Ascending aorta (tissue), 2 donors: ENCODE measurements around the gene LCAT. TPM values are rescaled to one million over a fixed set of nuclear protein-coding genes. Genes with fewer than 3 reads are reported as not detected.

Experiments used
- DNase-seq, 2 donors: peaks; one replicate each; pipeline ENCODE4 v3.0.0-alpha.2; 2019; ENCODE audit warnings: low spot score in 2 of 2
- H3K27ac ChIP-seq, 2 donors: fragments of 200-600 bp; sonication (generic); one replicate each; pipeline ENCODE4 v1.5.1; 2016 to 2017; ENCODE audit warnings: mild to moderate bottlenecking in 1 of 2
- H3K27me3 ChIP-seq: fragments of 200-600 bp; sonication (generic); one replicate; pipeline ENCODE4 v1.5.1; 2017
- H3K36me3 ChIP-seq, 2 donors: fragments of 200-600 bp; sonication (generic); one replicate each; pipeline ENCODE4 v1.5.1; 2016
- H3K4me1 ChIP-seq, 2 donors: fragments of 200-600 bp; sonication (generic); one replicate each; pipeline ENCODE4 v1.5.1; 2016 to 2017; ENCODE audit warnings: mild to moderate bottlenecking in 1 of 2
- H3K4me3 ChIP-seq, 2 donors: fragments of 200-600 bp; sonication (generic); one replicate each; pipeline ENCODE4 v1.5.1; 2016 to 2017; ENCODE audit warnings: mild to moderate bottlenecking in 1 of 2
- H3K9me3 ChIP-seq, 2 donors: fragments of 200-600 bp; sonication (generic); one replicate each; pipeline ENCODE4 v1.5.1; 2016
- intact Hi-C: fragments of 100-400 bp; cut with DNase I; formaldehyde crosslinking; loops from one replicate; pipeline ENCODE4 v1.15.1; 2023
- total RNA-seq: library from RNA; depleted of rRNA; stranded (reverse); fragments of >200 nt; gene quantifications from one replicate; pipeline ENCODE4 v1.1.0, GENCODE V29; 2016
- TF ChIP-seq, protein P1 (sequence below), 3 experiments: fragments of 200-600 bp in 2 of 3; fragments of 450-650 bp in 1 of 3; sonication (generic) in 2 of 3; IDR thresholded peaks; one replicate each; pipeline ENCODE4 v1.5.1; 2016 to 2019; ENCODE audit warnings: antibody characterized with exemption in 3 of 3, mild to moderate bottlenecking in 1 of 3, moderate library complexity in 1 of 3

The LCAT gene
- total RNA-seq, 1 donor from 2014 or later: 6.6 TPM

- intact Hi-C loops: loop anchor here (5.0 to 10.0 kb wide), 2 partner anchors 125 to 1018 kb away; partner anchors contain the start of gene RRAD
- Histone ChIP-seq H3K36me3 (peaks cover 45 to 68% of the 10 kb centered on the region in 2 donors), H3K27me3 (no peaks in the 10 kb centered on the region), H3K4me3 (no peak overlapping the region), H3K4me1 (peaks cover 5 to 13% of the 10 kb centered on the region in 2 donors), H3K27ac (peak overlapping the region; percentile 81 to 86), H3K9me3 (no peaks in the 10 kb centered on the region)
- DNase-seq: no peak
- TF ChIP-seq, protein P1, sequence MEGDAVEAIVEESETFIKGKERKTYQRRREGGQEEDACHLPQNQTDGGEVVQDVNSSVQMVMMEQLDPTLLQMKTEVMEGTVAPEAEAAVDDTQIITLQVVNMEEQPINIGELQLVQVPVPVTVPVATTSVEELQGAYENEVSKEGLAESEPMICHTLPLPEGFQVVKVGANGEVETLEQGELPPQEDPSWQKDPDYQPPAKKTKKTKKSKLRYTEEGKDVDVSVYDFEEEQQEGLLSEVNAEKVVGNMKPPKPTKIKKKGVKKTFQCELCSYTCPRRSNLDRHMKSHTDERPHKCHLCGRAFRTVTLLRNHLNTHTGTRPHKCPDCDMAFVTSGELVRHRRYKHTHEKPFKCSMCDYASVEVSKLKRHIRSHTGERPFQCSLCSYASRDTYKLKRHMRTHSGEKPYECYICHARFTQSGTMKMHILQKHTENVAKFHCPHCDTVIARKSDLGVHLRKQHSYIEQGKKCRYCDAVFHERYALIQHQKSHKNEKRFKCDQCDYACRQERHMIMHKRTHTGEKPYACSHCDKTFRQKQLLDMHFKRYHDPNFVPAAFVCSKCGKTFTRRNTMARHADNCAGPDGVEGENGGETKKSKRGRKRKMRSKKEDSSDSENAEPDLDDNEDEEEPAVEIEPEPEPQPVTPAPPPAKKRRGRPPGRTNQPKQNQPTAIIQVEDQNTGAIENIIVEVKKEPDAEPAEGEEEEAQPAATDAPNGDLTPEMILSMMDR (IDR thresholded peaks at IDR 0.05): no peak
Measured at GRCh38 chr16:67942510-67943255, 1.2 kb downstream of the LCAT start.

DNA sequence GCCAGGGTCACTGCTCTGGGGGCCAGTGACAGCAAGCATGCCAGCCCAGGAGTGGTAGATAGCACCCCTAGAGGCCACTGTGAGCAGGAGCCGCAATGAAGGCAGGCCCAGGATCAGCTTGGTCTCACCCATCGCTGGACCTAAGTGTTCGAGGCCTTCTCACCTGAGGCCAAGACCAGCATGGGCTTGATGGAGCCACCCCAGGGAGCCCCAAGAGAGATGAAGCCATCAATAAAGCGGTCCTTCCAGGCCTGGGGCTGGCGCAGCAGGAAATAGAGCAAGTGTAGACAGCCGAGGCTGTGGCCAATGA is 1.8 kb downstream of the LCAT start:
- H3K4me3 ChIP-seq: no peak overlapping the region
- H3K4me1 ChIP-seq: peaks cover 6 to 16% of the 10 kb centered on the region in 2 donors
- intact Hi-C loops: loop anchor here (5.0 to 10.0 kb wide), 2 partner anchors 125 to 1017 kb away; partner anchors contain the start of gene RRAD
- H3K9me3 ChIP-seq: no peaks in the 10 kb centered on the region
- no peak for DNase-seq
- peak overlapping the region; percentile 81 to 86 for H3K27ac ChIP-seq
- H3K27me3 ChIP-seq: no peaks in the 10 kb centered on the region
- peaks cover 39 to 63% of the 10 kb centered on the region in 2 donors for H3K36me3 ChIP-seq
- TF ChIP-seq, protein P1 (IDR thresholded peaks at IDR 0.05): peak; percentile 26 to 60 (median 34)

- H3K27ac ChIP-seq: no peak overlapping the region
- no peak overlapping the region for H3K4me3 ChIP-seq
- DNase-seq: no peak
- H3K27me3 ChIP-seq: no peaks in the 10 kb centered on the region
- peaks cover 34 to 57% of the 10 kb centered on the region in 2 donors for H3K36me3 ChIP-seq
- no peaks in the 10 kb centered on the region for H3K9me3 ChIP-seq
- H3K4me1 ChIP-seq: peaks cover 10 to 18% of the 10 kb centered on the region in 2 donors
- TF ChIP-seq, protein P1 (IDR thresholded peaks at IDR 0.05): no peak
- intact Hi-C loops: loop anchor here (5.0 to 10.0 kb wide), 2 partner anchors 124 to 1017 kb away; partner anchors contain the start of gene RRAD
Measured at GRCh38 chr16:67941469-67942199, 2.3 kb downstream of the LCAT start.

DNA sequence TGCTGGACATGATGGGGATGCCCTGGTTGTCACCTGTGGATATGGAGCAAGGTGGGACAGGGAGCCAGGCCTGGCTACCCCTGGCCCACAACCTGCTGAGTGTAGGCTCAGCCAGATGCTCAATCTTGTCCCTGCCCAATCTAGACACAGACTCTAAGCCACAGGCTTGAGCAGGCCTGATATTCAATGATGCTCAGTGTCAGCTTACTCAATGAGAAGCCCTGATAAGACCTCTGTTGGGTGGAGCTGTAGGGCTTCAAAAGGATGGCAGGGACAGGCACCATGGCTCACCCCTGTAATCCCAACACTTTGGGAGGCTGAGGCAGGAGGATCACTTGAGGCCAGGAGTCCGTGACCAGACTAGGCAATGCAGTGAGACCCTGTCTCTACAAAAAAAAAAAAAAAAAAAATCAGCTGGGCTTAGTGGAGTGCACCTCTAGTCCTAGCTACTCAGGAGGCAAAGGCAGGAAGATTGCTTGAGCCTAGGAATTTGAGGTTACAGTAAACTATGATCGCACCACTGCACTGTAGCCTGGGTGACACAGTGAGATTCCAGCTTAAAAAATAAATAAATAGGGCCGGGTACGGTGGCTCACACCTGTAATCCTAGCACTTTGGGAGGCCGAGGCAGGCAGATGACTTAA is 3.4 kb downstream of the LCAT start:
- no peaks in the 10 kb centered on the region for H3K9me3 ChIP-seq
- no peak overlapping the region for H3K4me3 ChIP-seq
- H3K27ac ChIP-seq: no peak overlapping the region
- intact Hi-C loops: loop anchor here (5.0 to 10.0 kb wide), 2 partner anchors 123 to 1016 kb away; partner anchors contain the start of gene RRAD
- no peak for DNase-seq
- peaks cover 10 to 18% of the 10 kb centered on the region in 2 donors for H3K4me1 ChIP-seq
- H3K27me3 ChIP-seq: no peaks in the 10 kb centered on the region
- TF ChIP-seq, protein P1 (IDR thresholded peaks at IDR 0.05): no peak
- peaks cover 24 to 47% of the 10 kb centered on the region in 2 donors for H3K36me3 ChIP-seq
